Transverse colon (tissue), 4 donors: ENCODE measurements around the gene AKIRIN1. TPM values are rescaled to one million over a fixed set of nuclear protein-coding genes. Genes with fewer than 3 reads are reported as not detected.

ENCODE experiments used
- DNase-seq: peaks from one replicate; pipeline ENCODE4 v3.0.0-alpha.2; 2019
- H3K27ac ChIP-seq, 4 donors: fragments of 200-600 bp; sonication (generic); 2 replicates each; pipeline ENCODE4 v1.5.1; 2016 to 2018; ENCODE audit warnings: inconsistent platforms in 4 of 4
- H3K27me3 ChIP-seq: fragments of 200-600 bp; sonication (generic); 2 replicates; pipeline ENCODE4 v1.5.1; 2017; ENCODE audit warnings: inconsistent platforms
- H3K36me3 ChIP-seq, 4 donors: fragments of 200-600 bp; sonication (generic); 2 replicates each; pipeline ENCODE4 v1.5.1; 2017 to 2019; ENCODE audit warnings: inconsistent platforms in 4 of 4
- H3K4me1 ChIP-seq, 4 donors: fragments of 200-600 bp; sonication (generic); 2 replicates each; pipeline ENCODE4 v1.5.1; 2017 to 2020; ENCODE audit warnings: inconsistent platforms in 4 of 4
- H3K4me3 ChIP-seq, 4 donors: fragments of 200-600 bp; sonication (generic); 1 replicate in 1 of 4; 2 replicates in 3 of 4; pipeline versions ENCODE4 v1.5.1 to v1.6.1; 2017 to 2019; ENCODE audit warnings: inconsistent platforms in 4 of 4
- H3K9me3 ChIP-seq, 2 donors: fragments of 200-600 bp; sonication (generic); 2 replicates each; pipeline ENCODE4 v1.5.1; 2017 to 2019; ENCODE audit warnings: inconsistent platforms in 2 of 2
- EP300 ChIP-seq: sonication (generic); formaldehyde crosslinking; IDR thresholded peaks from one replicate; pipeline ENCODE4 v1.6.1; 2017; ENCODE audit warnings: antibody characterized with exemption, low read depth
- POLR2A ChIP-seq: fragments of 450-650 bp; IDR thresholded peaks from one replicate; pipeline ENCODE4 v1.6.1; 2016; ENCODE audit warnings: antibody characterized with exemption, mild to moderate bottlenecking, moderate library complexity
- POLR2AphosphoS5 ChIP-seq, 3 donors: sonication (generic); formaldehyde crosslinking; IDR thresholded peaks; one replicate each; pipeline ENCODE4 v1.6.1; 2016; ENCODE audit warnings: antibody characterized with exemption in 3 of 3
- WGBS, 2 donors: methylation state at CpG; one replicate each; pipeline ENCODE4 v1.1.5; 2018; ENCODE audit warnings: low coverage in 1 of 2; 5-methylcytosine and 5-hydroxymethylcytosine counted together
- in situ Hi-C, 4 donors: fragments of 200-750 bp; cut with MboI; loops; one replicate each; pipeline versions ENCODE4 v1.15.0 to v1.15.1; 2017; ENCODE audit warnings: low sequenced_read_pairs in 3 of 4, low pct_ligation_motif_present in 1 of 4, low pct_unique_long_range_greater_than_20kb in 1 of 4
- intact Hi-C: fragments of 100-400 bp; cut with DNase I; formaldehyde crosslinking; loops from one replicate; pipeline ENCODE4 v1.15.1; 2023; ENCODE audit warnings: low total_unique reads
- total RNA-seq, 4 donors: library from RNA; depleted of rRNA; stranded (reverse); fragments of >200 nt; gene quantifications; one replicate each; pipeline ENCODE4 v1.1.0, GENCODE V29; 2016
- TF ChIP-seq, protein P1 (sequence below), 5 experiments: fragments of 200-600 bp in 3 of 5; fragments of 450-650 bp in 2 of 5; sonication (generic) in 3 of 5; IDR thresholded peaks; 1 replicate in 2 of 5; 2 replicates in 3 of 5; pipeline ENCODE4 v1.5.1; 2016 to 2017; ENCODE audit warnings: antibody characterized with exemption in 5 of 5, inconsistent platforms in 3 of 5, mild to moderate bottlenecking in 2 of 5, moderate library complexity in 1 of 5

Gene AKIRIN1
- total RNA-seq, 4 donors from 2014 or later, result 38.5 to 70.7 (median 48.3) TPM

DNA sequence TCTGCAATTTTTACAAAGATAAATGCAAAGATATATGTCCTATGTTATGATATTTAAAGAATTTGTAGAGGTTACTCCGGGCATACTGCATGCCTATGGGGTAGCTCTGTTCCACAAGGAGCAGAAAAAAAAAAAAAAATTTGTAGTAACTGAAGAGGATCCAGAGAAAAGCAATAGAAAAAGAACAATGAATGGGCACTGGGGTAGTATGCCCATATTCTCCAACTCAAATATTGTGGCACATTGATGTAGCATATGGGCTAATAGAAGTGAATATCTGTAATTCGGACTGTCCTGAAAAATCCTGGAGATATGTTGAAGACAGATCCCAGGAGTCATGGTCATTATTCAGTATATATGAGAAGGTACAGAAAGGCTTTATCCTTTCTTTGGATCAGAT is 1.1 kb upstream of the AKIRIN1 start:
- intact Hi-C loops (no loop called here), in situ Hi-C loops (no loop called here)
- peak overlapping the region; percentile 97 to 99 (median 98) for H3K27ac ChIP-seq
- H3K9me3 ChIP-seq, result no peaks in the 10 kb centered on the region
- WGBS, 2 donors, result 50 to 71% methylated on average over 2 of the region's 2 CpGs
- no peaks in the 10 kb centered on the region for H3K27me3 ChIP-seq
- no peak for TF ChIP-seq POLR2AphosphoS5 (IDR thresholded peaks at IDR 0.05)
- no peak for TF ChIP-seq POLR2A
- TF ChIP-seq, protein P1, sequence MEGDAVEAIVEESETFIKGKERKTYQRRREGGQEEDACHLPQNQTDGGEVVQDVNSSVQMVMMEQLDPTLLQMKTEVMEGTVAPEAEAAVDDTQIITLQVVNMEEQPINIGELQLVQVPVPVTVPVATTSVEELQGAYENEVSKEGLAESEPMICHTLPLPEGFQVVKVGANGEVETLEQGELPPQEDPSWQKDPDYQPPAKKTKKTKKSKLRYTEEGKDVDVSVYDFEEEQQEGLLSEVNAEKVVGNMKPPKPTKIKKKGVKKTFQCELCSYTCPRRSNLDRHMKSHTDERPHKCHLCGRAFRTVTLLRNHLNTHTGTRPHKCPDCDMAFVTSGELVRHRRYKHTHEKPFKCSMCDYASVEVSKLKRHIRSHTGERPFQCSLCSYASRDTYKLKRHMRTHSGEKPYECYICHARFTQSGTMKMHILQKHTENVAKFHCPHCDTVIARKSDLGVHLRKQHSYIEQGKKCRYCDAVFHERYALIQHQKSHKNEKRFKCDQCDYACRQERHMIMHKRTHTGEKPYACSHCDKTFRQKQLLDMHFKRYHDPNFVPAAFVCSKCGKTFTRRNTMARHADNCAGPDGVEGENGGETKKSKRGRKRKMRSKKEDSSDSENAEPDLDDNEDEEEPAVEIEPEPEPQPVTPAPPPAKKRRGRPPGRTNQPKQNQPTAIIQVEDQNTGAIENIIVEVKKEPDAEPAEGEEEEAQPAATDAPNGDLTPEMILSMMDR (IDR thresholded peaks at IDR 0.05), result no peak
- no peak for TF ChIP-seq EP300
- H3K36me3 ChIP-seq, result no peaks in the 10 kb centered on the region
- peaks cover 0 to 20% (median 16%) of the 10 kb centered on the region in 4 donors for H3K4me1 ChIP-seq
- DNase-seq, result no peak
- H3K4me3 ChIP-seq, result no peak overlapping the region

DNA sequence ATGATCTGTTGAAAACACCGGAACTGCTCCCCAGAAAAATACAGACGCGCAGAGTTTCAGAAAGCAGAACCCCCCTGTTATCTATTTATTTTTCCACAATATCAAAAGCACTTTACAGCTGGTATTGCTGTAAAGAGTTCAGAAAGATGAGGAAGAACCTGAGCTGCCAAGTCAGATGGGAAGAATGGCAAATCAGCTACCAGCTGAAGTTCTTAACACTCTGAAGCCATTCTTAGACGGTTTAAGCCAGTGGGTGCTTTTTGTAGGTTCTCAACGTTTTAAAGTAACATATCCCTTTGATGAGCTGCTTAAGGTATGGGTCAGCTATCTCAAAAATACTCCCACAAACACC is 714 bp upstream of the AKIRIN1 start:
- Histone ChIP-seq H3K4me1 (peaks cover 0 to 23% (median 16%) of the 10 kb centered on the region in 4 donors), H3K27ac (peak overlapping the region; percentile 97 to 99 (median 98)), H3K27me3 (no peaks in the 10 kb centered on the region), H3K4me3 (peak overlapping the region; percentile 67 to 99 (median 86)), H3K9me3 (no peaks in the 10 kb centered on the region), H3K36me3 (no peaks in the 10 kb centered on the region)
- 35 to 37% methylated on average over 4 to 5 of the region's 5 CpGs for WGBS, 2 donors
- intact Hi-C loops (no loop called here), in situ Hi-C loops (no loop called here)
- no peak for DNase-seq
- TF ChIP-seq POLR2AphosphoS5 (IDR thresholded peaks at IDR 0.05) (no peak), EP300 (no peak), POLR2A (no peak)
- TF ChIP-seq, protein P1 (IDR thresholded peaks at IDR 0.05), result no peak

DNA sequence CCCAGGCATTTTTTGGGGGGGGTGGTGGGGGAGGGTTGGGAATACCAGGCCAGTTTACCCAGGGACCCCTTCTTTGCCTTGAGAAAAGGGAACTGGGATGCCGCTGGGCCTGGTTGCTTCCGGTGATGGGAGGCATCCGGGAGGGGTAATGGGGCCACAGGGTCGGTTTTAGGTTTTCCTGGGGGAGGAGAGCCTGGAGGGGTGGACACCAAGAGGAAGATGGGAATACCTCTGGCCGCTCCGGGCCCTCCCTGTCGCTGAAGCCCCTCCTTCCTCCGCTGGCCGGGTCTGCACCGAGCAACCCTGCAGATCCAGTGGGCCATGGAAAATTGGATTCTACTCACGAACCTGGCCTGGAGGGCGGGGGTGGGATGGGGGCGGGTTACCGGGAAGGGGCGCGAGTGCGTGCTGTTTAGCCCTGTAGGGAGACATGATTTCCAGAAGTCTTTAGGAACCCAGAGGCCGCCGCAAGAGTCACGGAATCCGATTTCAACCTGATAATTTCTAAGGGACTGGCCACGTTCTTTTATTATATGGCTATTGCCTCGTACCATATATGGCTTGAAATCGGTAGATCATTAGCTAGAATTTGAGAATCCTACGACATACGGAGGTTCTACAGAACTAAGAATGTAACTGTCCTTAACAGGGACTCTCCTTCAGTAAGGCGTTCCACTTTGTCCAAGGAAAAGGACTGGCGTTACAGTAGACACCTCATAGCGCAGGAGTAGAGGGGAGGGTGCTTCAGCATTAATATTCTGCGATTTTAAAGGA is 749 bp downstream of the AKIRIN1 start:
- 0 to 1% methylated on average over 6 to 28 of the region's 30 CpGs for WGBS, 2 donors
- Histone ChIP-seq H3K9me3 (no peaks in the 10 kb centered on the region), H3K36me3 (no peaks in the 10 kb centered on the region), H3K4me3 (peak overlapping the region; percentile 82 to 100 (median 94)), H3K27me3 (no peaks in the 10 kb centered on the region), H3K4me1 (peaks cover 0 to 38% (median 21%) of the 10 kb centered on the region in 4 donors), H3K27ac (peak overlapping the region; percentile 97 to 99 (median 98))
- in situ Hi-C loops (no loop called here), intact Hi-C loops (no loop called here)
- TF ChIP-seq EP300 (no peak), POLR2A (no peak), POLR2AphosphoS5 (IDR thresholded peaks at IDR 0.05) (no peak)
- TF ChIP-seq, protein P1 (IDR thresholded peaks at IDR 0.05), result no peak
- DNase-seq, result peak; percentile 37

DNA sequence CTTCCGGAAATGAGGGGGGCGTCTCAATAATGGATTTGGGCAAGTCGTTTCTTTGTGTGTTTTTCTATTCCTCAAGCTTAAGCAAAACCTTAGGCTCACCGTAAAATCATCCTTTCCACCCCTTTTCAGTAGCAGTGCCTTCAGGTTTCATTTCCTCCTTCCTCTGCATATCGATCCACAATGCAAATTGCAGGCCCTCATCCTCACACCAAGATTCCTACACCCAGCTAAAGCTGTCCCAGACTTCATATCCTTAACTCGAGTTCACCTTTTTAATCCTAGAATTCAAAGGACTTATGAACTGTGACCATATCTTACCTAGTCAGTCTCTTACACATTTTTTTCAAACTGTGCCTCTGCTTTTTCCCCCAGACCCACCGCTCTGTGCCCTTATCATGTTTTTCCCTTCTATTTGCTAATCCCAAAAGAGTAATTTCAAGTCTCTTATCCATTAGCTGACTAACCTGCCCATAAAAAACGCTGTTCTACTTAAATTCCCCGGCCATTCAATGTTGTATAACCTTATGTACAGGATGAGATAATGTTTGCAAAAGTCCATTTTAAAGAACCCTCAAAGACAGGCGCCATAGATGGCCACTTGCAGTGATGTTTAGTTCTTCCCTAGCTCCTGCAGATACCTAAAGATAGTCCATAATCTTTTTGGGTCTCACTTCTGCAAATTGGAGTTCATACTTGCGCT is 1.5 kb downstream of the AKIRIN1 start:
- 18 to 20% methylated on average over 11 of the region's 11 CpGs for WGBS, 2 donors
- Histone ChIP-seq H3K27ac (peak overlapping the region; percentile 97 to 99 (median 98)), H3K4me1 (peaks cover 0 to 45% (median 28%) of the 10 kb centered on the region in 4 donors), H3K9me3 (no peaks in the 10 kb centered on the region), H3K27me3 (no peaks in the 10 kb centered on the region), H3K36me3 (no peaks in the 10 kb centered on the region), H3K4me3 (peak overlapping the region; percentile 82 to 100 (median 94))
- no peak for TF ChIP-seq POLR2A
- TF ChIP-seq POLR2AphosphoS5 (IDR thresholded peaks at IDR 0.05), result no peak
- in situ Hi-C loops, result no loop called here
- DNase-seq, result no peak
- intact Hi-C loops, result no loop called here
